Hindlimb muscle (tissue), 1 donor: ENCODE results near the gene AVP. TPM values are rescaled to one million over a fixed set of nuclear protein-coding genes. Genes with fewer than 3 reads are reported as not detected.

Source experiments
- DNase-seq: peaks from one replicate; pipeline ENCODE4 v3.0.0-alpha.2; 2013
- polyA plus RNA-seq: library from polyadenylated mRNA; unstranded; fragments of 120-200 nt; gene quantifications from one replicate; pipeline ENCODE4 v1.2.1, GENCODE V29; 2013; ENCODE audit not compliant: insufficient read length

AVP gene
- polyA plus RNA-seq, 1 donor, result not detected

DNA sequence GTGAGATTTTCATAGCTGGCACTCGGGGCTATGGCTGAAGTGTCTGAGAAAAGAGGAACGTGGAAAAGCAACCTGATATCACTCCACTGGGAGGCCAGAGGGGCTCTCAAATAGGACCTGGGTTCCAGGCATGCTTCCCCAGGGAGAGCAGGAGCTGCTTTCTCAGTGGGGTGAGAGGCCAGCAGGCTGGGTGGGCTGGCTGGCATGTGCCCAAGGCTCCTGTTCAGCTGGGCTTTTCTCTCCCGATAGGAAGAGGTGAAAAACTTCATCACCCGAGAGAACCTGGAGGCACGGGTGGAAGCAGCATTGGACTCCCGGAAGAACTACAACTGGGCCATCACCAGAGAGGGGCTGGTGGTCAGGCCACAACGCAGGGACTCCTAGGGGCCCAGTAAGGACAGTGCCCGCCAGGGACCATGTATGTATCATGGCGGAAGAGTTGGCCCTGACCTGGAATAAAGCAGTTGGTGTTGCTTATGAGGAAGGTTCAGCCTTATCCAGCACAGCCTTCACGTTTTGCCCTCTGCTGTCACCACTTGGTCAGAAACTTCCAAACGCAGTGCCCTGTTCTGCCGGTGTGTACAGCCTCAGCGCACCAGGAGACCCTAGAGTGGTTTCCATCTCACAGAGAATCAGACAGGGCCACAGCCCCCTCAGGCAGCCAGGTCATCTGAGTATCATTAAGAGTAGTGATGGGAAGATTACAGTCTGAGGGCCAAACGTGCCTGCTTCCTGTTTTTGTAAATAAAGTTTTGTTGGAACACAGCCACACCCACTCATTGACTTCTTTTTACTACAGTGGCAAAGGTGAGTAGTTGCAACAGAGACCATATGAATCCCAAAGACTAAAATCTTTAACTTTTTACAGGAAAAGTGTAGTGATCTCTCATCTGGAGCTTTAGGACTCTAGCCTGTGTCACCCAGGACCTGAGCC is 36.8 kb downstream of the AVP start:
- DNase-seq, result no peak

DNA sequence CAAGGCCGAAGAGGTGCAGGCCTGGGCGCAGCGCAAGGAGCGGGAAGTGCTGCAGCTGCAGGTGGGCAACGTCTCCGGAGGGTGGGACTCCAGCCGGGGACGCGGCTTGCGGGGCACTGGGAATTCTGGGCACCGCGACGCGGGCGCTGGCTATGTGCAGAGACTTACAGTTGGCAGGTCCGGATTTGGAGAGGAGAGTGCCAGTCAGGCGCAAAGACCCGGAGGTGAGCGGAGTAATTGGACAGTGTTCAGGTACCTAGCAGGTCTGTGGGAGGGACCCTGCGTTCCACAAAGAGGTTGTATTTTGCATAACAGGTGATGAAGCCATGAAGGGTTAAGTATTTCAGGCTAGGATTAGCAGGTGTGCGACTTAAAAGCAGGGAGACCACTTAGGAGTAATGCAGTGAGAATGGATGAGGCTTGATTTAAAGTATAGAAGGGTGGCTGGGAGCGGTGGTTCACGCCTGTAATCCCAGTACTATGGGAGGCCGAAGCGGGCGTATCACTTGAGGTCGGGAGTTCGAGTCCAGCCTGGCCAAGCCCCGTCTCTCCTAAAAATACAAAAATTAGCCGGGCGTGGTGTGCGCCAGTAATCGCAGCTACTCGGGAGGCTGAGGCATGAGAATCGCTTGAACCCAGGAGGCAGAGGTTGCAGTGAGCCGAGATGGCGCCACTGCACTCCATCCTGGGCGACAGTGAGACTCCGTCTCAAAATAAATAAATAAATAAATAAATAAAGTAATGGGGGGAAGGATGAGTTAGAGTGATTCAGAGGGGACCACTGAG is 37.7 kb downstream of the AVP start:
- DNase-seq, result no peak

DNA sequence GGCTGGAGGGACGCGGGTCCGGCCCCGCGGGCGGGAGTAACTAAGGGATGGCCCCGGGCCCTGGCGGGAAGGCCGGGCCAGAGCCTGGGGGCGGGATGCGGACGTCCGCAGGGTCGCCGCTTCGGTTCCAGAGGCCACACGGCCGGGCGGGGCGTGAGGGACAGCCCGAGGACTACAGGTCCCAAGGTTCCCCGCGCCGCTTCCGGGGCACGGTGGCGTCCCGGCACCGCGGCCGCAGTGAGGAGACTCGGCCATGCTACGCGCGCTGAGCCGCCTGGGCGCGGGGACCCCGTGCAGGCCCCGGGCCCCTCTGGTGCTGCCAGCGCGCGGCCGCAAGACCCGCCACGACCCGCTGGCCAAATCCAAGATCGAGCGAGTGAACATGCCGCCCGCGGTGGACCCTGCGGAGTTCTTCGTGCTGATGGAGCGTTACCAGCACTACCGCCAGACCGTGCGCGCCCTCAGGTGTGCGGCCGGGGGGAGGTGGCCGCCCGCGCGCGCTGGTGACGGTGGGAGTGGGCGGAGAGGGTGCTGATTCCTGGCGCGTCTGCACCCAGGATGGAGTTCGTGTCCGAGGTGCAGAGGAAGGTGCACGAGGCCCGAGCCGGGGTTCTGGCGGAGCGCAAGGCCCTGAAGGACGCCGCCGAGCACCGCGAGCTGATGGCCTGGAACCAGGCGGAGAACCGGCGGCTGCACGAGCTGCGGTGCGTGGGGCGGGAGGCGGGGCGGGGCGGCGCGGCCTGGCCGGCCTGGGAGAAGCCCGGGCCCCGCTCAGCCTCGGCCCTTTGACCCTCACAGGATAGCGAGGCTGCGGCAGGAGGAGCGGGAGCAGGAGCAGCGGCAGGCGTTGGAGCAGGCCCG is 38.5 kb downstream of the AVP start, which contains the start of gene MRPS26:
Gene MRPS26 (plus strand): TSS at position 237 of the 861 bp plus-strand sequence. CDS start 17 bp downstream, at position 254.
- peak; percentile 93 for DNase-seq

DNA sequence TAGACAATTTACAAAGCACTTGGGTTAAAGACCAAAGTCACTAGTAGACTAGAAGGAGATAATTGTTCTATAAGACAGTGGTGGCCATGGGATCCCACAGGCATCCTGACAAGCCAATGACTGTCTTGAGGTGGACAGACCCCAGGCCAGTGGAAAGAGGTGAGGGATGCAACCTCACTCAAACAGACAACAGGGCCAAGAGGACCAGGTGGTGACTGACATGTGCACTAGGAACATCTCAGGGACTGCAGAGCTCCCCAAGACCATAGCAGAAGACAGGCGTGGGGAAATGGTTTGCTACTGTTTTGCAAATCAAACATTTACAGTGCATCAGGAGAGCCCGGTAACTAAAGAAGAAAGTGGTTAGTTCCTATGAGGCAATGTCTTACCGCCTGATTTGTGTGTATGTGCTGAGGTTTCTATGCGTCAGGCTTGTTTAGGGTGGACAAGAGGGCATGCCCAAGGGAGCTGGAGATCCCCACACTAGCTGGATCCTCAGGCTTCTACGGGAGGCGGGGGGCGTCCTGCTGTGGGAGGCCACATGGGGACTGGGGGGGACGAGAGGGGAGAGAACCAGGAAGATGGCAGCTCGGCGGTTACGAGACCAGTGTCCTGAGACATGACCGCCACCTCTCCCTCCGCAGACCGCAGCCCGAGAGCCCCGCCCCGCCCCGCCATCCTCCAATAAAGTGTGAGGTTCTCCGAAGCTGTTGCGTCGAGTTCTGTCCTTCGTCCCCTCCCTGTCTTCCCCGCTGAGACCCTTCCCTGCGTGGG is 39.3 kb downstream of the AVP start:
- DNase-seq, result no peak

DNA sequence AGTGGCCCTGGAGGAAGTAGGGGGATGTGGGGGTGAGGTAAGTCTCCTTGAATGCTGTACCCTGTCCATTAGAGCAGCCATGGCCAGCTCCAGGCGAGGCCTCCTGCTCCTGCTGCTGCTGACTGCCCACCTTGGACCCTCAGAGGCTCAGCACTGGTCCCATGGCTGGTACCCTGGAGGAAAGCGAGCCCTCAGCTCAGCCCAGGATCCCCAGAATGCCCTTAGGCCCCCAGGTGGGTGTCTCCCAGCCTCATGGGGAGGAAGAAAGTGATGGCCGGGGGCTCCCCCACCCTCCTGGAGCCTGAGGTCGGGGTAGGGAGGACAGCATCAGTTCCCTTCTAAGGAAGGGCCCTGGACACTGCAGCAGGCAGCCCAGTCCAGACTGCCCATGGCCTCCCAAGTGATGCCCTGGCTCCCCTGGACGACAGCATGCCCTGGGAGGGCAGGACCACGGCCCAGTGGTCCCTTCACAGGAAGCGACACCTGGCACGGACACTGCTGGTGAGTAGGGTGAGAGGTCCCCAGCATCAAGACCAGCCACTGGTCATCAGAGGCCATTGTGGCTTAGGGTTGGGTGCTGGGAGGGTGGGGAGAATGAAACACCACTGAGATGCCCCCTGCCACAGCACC is 40.1 kb downstream of the AVP start:
- no peak for DNase-seq

DNA sequence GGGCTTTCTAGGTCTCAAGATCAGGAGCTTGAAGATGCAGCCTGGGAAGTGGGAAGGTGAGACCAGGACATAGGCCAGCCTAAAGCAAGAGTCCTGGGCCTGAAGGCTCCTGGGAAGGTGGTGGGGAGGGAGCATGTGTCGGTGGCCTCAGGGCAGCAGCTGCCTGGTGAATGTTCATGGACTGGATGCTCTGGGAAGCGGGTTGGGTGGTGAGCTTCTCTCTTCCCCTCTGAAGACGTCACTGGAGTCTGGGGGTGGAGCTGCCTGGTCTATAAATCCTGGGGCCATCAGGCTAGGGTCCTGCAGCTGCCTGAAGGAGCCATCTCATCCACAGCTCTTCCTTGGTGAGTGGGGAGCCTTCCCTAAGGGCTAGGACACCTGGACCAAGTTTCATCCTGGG is 41.2 kb downstream of the AVP start, which contains the start of gene GNRH2:
Gene GNRH2 (plus strand): TSS at position 301 of the 400 bp plus-strand sequence. CDS start 793 bp downstream, outside the sequence.
- no peak for DNase-seq

DNA sequence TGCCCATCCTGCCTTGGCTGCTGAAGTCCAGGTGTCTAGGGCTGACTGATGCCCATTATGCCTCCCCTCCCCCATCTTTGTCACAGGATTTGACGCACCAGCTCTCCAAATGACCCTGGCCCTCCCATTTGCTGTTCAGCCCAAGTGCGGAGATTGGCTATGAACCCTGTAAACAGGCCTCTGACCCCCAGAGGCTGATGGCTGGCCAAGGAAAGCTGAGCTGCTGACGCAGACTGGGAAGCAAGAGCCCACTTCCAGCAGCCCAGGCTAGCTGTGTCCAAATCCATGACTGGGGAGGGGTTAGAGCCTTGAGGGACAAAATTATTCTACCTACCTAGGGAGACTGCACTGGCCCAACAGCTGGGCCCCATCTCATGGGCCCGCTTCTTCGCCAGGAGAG is 41.9 kb downstream of the AVP start:
- peak; percentile 62 for DNase-seq

DNA sequence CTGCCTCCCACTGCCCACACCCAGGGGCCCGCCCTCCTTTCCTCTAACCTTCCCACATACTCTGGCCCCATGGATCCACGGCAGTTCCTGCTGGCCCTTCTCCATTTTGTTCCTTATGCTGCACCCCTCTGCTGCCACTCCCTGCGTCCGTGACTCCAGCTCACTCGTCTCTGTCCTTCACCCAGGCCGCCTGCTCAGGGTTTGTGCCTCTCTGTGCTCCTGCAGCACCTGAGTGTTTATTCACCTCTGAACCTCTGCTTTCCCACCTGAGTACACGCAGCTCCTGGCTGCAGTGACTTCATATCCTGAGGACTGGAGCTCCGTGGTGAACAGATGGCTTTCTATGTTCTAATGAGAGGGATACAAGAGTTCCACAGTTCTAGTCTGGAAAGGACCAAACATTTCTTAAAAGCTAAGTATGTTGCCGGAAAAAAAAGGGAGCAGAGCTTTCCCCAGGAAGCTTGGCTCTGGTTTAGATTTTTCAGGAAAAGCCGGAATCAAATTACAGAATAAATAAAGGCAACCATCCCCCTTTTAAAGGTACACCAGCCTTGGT is 42.6 kb downstream of the AVP start:
- DNase-seq, result no peak

DNA sequence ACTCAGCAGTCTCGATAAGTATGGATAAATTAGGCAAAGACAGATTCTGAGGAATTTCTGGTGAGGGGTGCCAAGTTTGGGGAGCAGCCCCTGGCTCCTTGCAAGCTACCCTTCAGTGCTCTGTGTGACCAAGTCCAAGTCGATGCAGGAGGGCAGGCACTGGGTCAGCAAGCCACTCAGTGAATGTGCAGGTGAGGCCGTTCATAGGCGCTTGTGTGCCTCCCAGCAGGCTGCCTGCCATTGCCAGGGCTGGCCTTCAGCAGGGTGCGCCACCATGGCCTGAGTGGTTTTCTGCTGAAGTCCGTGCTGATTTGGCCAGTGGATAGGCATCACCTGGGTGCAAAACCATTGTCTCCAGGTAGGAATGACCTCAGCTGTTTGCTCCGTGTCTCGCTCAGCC is 44.4 kb downstream of the AVP start:
- no peak for DNase-seq

DNA sequence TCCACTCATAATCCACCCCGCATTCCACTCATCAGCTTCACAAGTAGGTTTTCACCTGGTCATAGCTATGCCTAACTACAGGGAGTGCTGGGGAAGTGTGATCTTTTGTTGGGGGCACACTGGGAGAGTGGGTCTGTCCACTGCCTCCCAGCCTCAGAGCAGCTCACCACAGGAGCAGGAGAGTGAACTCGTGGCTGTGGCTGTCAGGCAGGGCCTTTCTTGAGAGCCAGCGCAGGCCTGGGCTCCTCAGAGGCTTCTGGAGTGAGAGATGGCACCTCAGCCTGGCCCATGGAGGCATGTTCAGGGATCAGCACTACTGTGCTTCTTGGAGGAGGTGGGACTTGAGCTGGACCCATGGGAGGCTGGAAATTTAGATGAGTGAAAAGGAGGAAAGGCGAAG is 45.1 kb downstream of the AVP start:
- DNase-seq, result no peak

DNA sequence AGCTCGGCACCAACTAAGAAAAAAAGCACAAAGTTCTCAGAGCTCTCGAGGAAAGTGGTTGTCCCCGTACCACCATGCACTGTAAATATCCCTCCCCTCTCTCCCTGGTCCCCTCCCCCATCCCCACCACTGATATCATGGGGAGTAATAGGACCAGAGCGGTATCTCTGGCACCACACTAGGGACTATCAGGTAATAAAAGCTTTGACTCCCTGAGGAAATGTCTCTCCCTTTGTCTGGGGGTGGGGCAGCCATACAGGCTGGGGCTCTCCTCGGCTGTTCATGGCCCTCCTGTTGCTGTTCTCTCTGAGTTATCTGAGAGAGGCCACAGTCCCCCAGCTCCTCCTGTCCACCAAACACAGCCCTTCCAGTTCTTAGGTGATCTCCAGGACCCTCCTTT is 46.1 kb downstream of the AVP start:
- DNase-seq, result no peak

DNA sequence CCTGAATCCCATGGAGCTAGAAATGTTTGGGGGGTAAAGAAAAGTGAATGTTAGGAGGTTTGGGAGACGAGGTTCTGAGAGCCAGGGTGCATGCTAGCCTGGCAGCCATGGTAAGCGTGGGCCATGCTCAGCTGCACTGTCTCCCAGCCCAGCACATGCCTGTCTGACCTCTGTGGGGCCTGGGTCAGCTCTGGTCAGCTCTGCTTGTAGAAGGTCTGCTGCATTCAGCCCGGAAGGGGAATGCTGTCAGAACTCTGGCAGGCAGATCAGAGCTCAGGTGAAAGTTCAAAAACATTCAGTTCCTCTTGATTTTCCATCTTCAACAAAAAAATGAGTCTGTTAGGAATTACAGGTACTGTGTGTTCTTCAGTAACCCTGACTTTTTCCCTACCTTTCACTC is 46.9 kb downstream of the AVP start:
- no peak for DNase-seq

DNA sequence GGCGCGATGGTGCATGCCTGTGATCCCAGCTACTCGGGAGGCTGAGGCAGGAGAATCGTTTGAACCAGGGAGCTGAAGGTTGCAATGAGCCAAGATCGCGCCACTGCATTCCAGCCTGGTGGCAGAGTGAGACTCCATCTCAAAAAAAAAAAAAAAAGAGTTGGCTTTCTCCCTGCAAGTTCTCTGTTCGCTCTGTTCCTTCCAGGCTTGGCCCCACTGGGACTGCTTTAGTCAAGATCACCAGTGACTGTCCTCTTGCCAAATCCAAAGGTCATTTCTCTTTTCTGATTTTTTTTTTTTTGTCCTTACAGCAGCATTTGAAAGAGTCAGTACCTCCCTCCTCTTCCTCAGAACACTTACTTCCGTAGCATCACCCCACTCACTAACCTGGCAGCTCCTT is 51.9 kb downstream of the AVP start:
- DNase-seq, result no peak

Other genes starting within 250 kb of the AVP start
- gene PCED1A, start 244.1 kb downstream of the AVP start, polyA plus RNA-seq, result 31.9 TPM
- 24.7 TPM for gene VPS16, start 244.0 kb downstream of the AVP start, polyA plus RNA-seq
- 41.9 TPM for gene PTPRA, start 211.2 kb downstream of the AVP start, polyA plus RNA-seq
- 0.35 TPM for gene GNRH2, start 41.1 kb downstream of the AVP start, polyA plus RNA-seq
- 35.9 TPM for gene MRPS26, start 38.7 kb downstream of the AVP start, polyA plus RNA-seq
- gene OXT, start 13.1 kb downstream of the AVP start, polyA plus RNA-seq, result 0.50 TPM
- gene FASTKD5, start 75.1 kb upstream of the AVP start, polyA plus RNA-seq, result 9.4 TPM
- gene UBOX5, start 75.1 kb upstream of the AVP start, polyA plus RNA-seq, result 6.6 TPM
- gene LZTS3, start 88.8 kb upstream of the AVP start, polyA plus RNA-seq, result 3.5 TPM
- 33.9 TPM for gene DDRGK1, start 120.0 kb upstream of the AVP start, polyA plus RNA-seq
- gene ITPA, start 124.8 kb upstream of the AVP start, polyA plus RNA-seq, result 43.3 TPM
- 2.3 TPM for gene SLC4A11, start 154.5 kb upstream of the AVP start, polyA plus RNA-seq